K562 (cell line): ENCODE results near the gene C1orf50. TPM values are rescaled to one million over a fixed set of nuclear protein-coding genes. Genes with fewer than 3 reads are reported as not detected.
A peak's percentile ranks its signal among the peaks of the same experiment; 100 is the strongest.

Experiments
- ATF1 ChIP-seq, 2 experiments: fragments of 450-650 bp in 1 of 2; IDR thresholded peaks; 2 replicates each; pipeline ENCODE4 v1.6.1; 2016; ENCODE audit warnings: missing compliant biosample characterization in 1 of 2, missing genetic modification characterization in 1 of 2
- BMI1 ChIP-seq: fragments of 150-350 bp; IDR thresholded peaks from 2 replicates; pipeline ENCODE4 v1.6.1; 2014; ENCODE audit warnings: low read length
- CHCHD3 ChIP-seq: fragments of 250-450 bp; sonication (Bioruptor Pico); IDR thresholded peaks from 2 replicates; pipeline ENCODE4 v2.1.2; 2022; ENCODE audit warnings: mild to moderate bottlenecking
- CXXC5 ChIP-seq: fragments of 250-450 bp; sonication (Bioruptor Pico); IDR thresholded peaks from 2 replicates; pipeline ENCODE4 v1.8.0; 2022; ENCODE audit warnings: inconsistent platforms, mild to moderate bottlenecking, moderate library complexity
- GATAD2A ChIP-seq: fragments of 450-650 bp; IDR thresholded peaks from 2 replicates; pipeline ENCODE4 v1.6.1; 2017
- HDGF ChIP-seq: fragments of 450-650 bp; IDR thresholded peaks from 2 replicates; pipeline ENCODE4 v1.6.1; 2016
- KAT7 ChIP-seq: sonication (generic); formaldehyde crosslinking; IDR thresholded peaks from 2 replicates; pipeline ENCODE4 v1.8.0; 2022; ENCODE audit warnings: missing genetic modification reagents, mild to moderate bottlenecking, borderline replicate concordance
- NEUROD1 ChIP-seq: fragments of 150-350 bp; IDR thresholded peaks from 2 replicates; pipeline ENCODE4 v1.6.1; 2014; ENCODE audit warnings: borderline replicate concordance, low read length, low read depth; ENCODE audit not compliant: partially characterized antibody
- PKNOX1 ChIP-seq: fragments of 450-650 bp; IDR thresholded peaks from 2 replicates; pipeline ENCODE4 v1.6.1; 2016
- RAD21 ChIP-seq, 2 experiments: fragments of 250-450 bp in 1 of 2; fragments of 450-650 bp in 1 of 2; sonication (Bioruptor Pico) in 1 of 2; formaldehyde crosslinking in 1 of 2; IDR thresholded peaks in 1 of 2; conservative IDR thresholded peaks in 1 of 2; 2 replicates each; pipeline versions ENCODE4 v1.4.0 to v1.8.0; 2020 to 2022; ENCODE audit warnings: mild to moderate bottlenecking in 2 of 2, moderate library complexity in 1 of 2
- RBM25 ChIP-seq: fragments of 200-400 bp; formaldehyde crosslinking; IDR thresholded peaks from 2 replicates; pipeline ENCODE4 v1.6.1; 2018; ENCODE audit warnings: low read length, low read depth, moderate library complexity; ENCODE audit not compliant: severe bottlenecking
- SPI1 ChIP-seq: IDR thresholded peaks from 2 replicates; pipeline ENCODE4 v1.6.1; 2011; ENCODE audit warnings: low read depth, low read length, control low read depth, borderline replicate concordance
- ZBTB5 ChIP-seq: fragments of 450-650 bp; IDR thresholded peaks from 2 replicates; pipeline ENCODE4 v1.6.1; 2017; ENCODE audit warnings: antibody characterized with exemption
- ZFP1 ChIP-seq: fragments of 450-650 bp; formaldehyde crosslinking; IDR thresholded peaks from 2 replicates; pipeline ENCODE4 v1.4.0; 2020; ENCODE audit warnings: mild to moderate bottlenecking, mixed read lengths
- ZFPM2 ChIP-seq: fragments of 250-450 bp; sonication (Bioruptor Pico); IDR thresholded peaks from 2 replicates; pipeline ENCODE4 v1.5.1; 2022; ENCODE audit warnings: mild to moderate bottlenecking
- ZNF347 ChIP-seq: fragments of 450-650 bp; formaldehyde crosslinking; IDR thresholded peaks from 2 replicates; pipeline ENCODE4 v1.4.0; 2020; ENCODE audit warnings: low read depth, mild to moderate bottlenecking, moderate library complexity
- ZNF354B ChIP-seq: fragments of 250-450 bp; sonication (Bioruptor Pico); IDR thresholded peaks from 2 replicates; pipeline ENCODE4 v1.4.0; 2020
- ZNF408 ChIP-seq: fragments of 250-450 bp; sonication (Bioruptor Pico); IDR thresholded peaks from 2 replicates; pipeline ENCODE4 v1.4.0; 2020; ENCODE audit warnings: low read depth, mild to moderate bottlenecking, moderate library complexity
- polyA plus RNA-seq, 8 experiments: library from polyadenylated mRNA; depleted of rRNA in 4 of 8; stranded (reverse) in 5 of 8; unstranded in 3 of 8; fragments of >200 nt; fragmentation: Nextera tagmentation in 2 of 8; fragmentation: Illumina TruSeq in 1 of 8; extraction: Ambion mirVana in 2 of 8; extraction: Trizol in 1 of 8; gene quantifications; 2 replicates each; pipeline versions ENCODE4 v1.2.1 to v1.2.3, GENCODE V29; 2011 to 2014; ENCODE audit warnings: inconsistent platforms in 1 of 8, missing spikeins in 1 of 8
- total RNA-seq, 7 experiments: library from RNA; depleted of rRNA in 6 of 7; stranded (reverse); fragments of >200 nt in 6 of 7; fragmentation: Illumina TruSeq in 2 of 7; extraction: Trizol in 2 of 7; gene quantifications; 2 replicates each; pipeline versions ENCODE4 v1.2.1 to v1.2.3, GENCODE V29; 2011 to 2021; ENCODE audit warnings: low replicate concordance in 1 of 7
- TF ChIP-seq, protein P1 (sequence below): fragments of 450-650 bp; IDR thresholded peaks from 2 replicates; pipeline ENCODE4 v1.6.1; 2016; ENCODE audit warnings: borderline replicate concordance
- TF ChIP-seq, protein P2 (sequence below): fragments of 150-350 bp; conservative IDR thresholded peaks from 2 replicates; pipeline ENCODE4 v1.6.1; 2014; ENCODE audit warnings: low read length

Gene C1orf50
- total and polyA plus RNA-seq, 9 of the 15 experiments (the other 6 are each of a cell fraction or from before 2014, with no cell fraction given) = 0.55 to 13.9 (median 5.2) TPM

GRCh38 chr1:42815941-42816584 lies 49.0 kb downstream of the C1orf50 start (continued):
- TF ChIP-seq ZNF354B (CRISPR knock-in tag) (no peak), ZNF347 (no peak), CHCHD3 (CRISPR knock-in tag) (no peak), ATF1 (CRISPR knock-in tag; IDR thresholded peaks at IDR 0.05) (no peak), ATF1 (tag; IDR thresholded peaks at IDR 0.05) (no peak), CXXC5 (0 out of 2 replicates have a peak, but pooled peaks have one; percentile 8), NEUROD1 (no peak), BMI1 (no peak), PKNOX1 (peak; percentile 32; the same call in 1 of the 2 replicates), KAT7 (CRISPR knock-in tag) (no peak), ZFP1 (no peak), HDGF (peak; percentile 65; the same call in 1 of the 2 replicates), RAD21 (CRISPR knock-in tag; conservative IDR thresholded peaks at IDR 0.05 in 1 of 2, IDR thresholded peaks at IDR 0.05 in 1 of 2) (no peak), ZFPM2 (CRISPR knock-in tag) (no peak), GATAD2A (no peak), SPI1 (peak; percentile 27; the same call in 1 of the 2 replicates), ZBTB5 (no peak), RBM25 (no peak), ZNF408 (no peak)
- TF ChIP-seq, protein P1, sequence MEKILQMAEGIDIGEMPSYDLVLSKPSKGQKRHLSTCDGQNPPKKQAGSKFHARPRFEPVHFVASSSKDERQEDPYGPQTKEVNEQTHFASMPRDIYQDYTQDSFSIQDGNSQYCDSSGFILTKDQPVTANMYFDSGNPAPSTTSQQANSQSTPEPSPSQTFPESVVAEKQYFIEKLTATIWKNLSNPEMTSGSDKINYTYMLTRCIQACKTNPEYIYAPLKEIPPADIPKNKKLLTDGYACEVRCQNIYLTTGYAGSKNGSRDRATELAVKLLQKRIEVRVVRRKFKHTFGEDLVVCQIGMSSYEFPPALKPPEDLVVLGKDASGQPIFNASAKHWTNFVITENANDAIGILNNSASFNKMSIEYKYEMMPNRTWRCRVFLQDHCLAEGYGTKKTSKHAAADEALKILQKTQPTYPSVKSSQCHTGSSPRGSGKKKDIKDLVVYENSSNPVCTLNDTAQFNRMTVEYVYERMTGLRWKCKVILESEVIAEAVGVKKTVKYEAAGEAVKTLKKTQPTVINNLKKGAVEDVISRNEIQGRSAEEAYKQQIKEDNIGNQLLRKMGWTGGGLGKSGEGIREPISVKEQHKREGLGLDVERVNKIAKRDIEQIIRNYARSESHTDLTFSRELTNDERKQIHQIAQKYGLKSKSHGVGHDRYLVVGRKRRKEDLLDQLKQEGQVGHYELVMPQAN = 0 out of 2 replicates have a peak, but pooled peaks have one; percentile 13
- TF ChIP-seq, protein P2, sequence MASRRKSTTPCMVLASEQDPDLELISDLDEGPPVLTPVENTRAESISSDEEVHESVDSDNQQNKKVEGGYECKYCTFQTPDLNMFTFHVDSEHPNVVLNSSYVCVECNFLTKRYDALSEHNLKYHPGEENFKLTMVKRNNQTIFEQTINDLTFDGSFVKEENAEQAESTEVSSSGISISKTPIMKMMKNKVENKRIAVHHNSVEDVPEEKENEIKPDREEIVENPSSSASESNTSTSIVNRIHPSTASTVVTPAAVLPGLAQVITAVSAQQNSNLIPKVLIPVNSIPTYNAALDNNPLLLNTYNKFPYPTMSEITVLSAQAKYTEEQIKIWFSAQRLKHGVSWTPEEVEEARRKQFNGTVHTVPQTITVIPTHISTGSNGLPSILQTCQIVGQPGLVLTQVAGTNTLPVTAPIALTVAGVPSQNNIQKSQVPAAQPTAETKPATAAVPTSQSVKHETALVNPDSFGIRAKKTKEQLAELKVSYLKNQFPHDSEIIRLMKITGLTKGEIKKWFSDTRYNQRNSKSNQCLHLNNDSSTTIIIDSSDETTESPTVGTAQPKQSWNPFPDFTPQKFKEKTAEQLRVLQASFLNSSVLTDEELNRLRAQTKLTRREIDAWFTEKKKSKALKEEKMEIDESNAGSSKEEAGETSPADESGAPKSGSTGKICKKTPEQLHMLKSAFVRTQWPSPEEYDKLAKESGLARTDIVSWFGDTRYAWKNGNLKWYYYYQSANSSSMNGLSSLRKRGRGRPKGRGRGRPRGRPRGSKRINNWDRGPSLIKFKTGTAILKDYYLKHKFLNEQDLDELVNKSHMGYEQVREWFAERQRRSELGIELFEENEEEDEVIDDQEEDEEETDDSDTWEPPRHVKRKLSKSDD = no peak
